ENCODE results near the gene KRT80.

Gene KRT80

DNA sequence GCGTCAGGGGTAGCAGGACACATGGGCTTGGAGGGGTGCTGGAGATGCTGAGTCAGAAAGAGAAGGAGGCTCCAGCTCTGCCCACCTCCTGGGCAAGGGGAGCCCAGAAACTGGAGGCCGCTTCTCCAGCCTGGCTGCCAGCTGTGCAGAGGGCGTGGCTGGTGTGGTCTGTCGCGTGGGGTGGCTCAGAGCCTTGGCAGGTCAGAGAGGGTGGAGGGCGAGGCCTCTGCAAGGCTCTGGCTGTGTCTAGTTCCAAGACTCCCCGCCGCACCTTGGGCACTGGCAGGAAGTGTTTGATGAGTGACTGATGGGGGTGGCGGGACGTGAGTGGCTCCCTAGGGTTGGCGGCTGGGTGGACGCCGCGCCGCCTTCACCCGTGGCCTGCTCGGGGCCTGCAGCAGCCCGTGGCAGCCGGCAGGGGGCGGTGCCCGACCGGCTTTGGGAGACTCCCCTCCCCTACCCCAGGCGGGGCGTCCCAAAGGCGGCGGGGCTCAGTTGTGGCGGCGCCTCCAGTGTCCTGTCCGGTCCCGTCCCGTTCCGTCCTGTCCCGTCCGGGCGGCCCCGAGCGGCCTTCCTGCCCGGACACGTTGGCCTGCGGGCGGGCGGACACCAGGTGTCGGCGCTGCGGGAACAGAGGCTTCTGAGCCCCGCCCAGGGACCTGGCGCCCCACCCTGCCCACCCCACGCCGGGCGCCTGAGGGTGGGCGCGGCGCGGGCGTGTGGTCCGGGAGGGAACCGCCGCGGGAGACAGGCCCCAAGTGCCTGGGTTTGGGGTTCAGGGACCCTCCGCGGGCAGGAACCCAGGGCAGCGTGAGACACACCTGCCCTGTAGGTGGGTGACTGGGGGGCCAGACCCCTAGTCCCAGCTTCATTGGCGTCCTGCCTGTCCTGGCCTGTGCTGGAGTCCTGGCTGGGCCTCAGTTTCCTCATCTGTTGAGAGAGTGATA is 39.7 kb downstream of the KRT80 start:
- Histone ChIP-seq H3K27ac (ENCODE audit: insufficient read depth, low read depth, low read length, poor library complexity, severe bottlenecking) (no peak overlapping the region), H3K9me3 (ENCODE audit: control insufficient read depth, low read length) (no peaks in the 10 kb centered on the region), H3K36me3 (ENCODE audit: control insufficient read depth, insufficient read depth, low read length) (no peaks in the 10 kb centered on the region), H3K4me1 (ENCODE audit: control insufficient read depth, insufficient read depth, low read length) (no peaks in the 10 kb centered on the region), H3K27me3 (ENCODE audit: control insufficient read depth, insufficient read depth, low read length, poor library complexity, severe bottlenecking) (no peaks in the 10 kb centered on the region), H3K4me3 (ENCODE audit: insufficient read depth, low read depth, low read length) (no peak overlapping the region)
- WGBS, 2 experiments, result 74 to 78% methylated on average over 63 of the region's 63 CpGs

DNA sequence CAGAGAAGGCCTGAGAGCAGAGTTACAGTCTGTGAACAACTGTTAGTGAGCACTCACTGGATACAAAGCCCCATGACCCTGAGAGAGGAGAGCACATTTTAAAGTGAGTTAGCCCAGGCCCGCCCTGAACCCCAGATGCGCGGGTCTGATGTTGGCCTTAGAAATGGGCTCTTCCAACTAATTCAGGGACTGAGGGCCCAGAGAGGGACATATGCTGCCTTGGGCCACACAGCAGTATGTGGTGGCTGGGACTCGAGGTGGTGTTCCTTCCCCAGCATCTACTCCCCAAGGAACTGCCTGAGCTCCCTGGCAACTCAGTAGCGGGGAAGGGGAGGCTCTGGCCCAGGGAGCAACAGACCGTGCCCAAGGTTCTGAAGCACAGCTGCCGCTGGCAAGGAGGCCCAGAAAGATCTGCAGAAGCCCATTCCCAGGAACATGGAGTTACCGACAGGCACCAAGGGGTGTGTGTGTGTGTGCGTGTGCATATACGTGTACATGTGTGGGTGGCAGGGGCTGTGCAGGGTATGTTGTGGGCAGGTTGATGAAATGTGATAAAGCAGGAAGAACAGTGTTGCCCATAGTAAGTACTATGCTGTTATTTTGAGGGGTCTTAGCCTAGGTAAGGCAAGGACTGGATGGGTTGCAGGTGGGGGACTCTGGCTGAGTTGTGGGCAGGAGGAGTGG is 40.5 kb downstream of the KRT80 start:
- H3K36me3 ChIP-seq (ENCODE audit: control insufficient read depth, insufficient read depth, low read length), result no peaks in the 10 kb centered on the region
- H3K9me3 ChIP-seq (ENCODE audit: control insufficient read depth, low read length), result no peaks in the 10 kb centered on the region
- H3K27me3 ChIP-seq (ENCODE audit: control insufficient read depth, insufficient read depth, low read length, poor library complexity, severe bottlenecking), result no peaks in the 10 kb centered on the region
- H3K4me3 ChIP-seq (ENCODE audit: insufficient read depth, low read depth, low read length), result no peak overlapping the region
- H3K27ac ChIP-seq (ENCODE audit: insufficient read depth, low read depth, low read length, poor library complexity, severe bottlenecking), result no peak overlapping the region
- 92 to 95% methylated on average over 10 of the region's 10 CpGs for WGBS, 2 experiments
- no peaks in the 10 kb centered on the region for H3K4me1 ChIP-seq (ENCODE audit: control insufficient read depth, insufficient read depth, low read length)

DNA sequence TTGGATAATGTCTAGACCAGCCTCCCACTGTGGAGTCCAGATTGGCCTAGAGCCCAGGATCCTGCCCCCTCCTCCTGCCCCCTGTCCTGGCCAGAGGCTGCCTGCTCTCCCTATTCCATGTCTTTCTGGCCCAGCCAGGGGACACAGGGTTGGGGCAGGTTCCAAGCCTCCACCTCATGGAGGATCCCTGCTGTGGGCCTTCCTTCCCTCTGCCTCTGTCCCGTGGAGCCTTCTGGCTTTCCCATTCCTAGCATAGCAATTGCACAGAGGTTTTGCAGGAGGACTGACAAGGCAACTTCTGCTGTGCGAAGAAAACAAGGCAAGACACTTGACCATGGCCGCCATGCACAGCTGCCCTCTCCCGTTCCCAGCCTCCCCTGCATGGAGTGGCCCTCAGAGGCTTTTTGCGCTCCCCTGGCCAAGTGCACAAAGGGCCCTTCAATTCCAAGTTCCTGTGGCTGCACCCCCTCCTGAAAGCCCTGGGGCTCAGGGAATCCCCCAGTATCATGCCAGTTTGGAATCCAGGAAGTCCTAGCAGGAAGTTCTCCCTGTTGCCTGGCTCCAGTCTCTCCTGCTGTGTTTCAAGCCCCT is 42.1 kb downstream of the KRT80 start:
- 82% methylated on average over 5 of the region's 5 CpGs for WGBS, 2 experiments
- no peaks in the 10 kb centered on the region for H3K27me3 ChIP-seq (ENCODE audit: control insufficient read depth, insufficient read depth, low read length, poor library complexity, severe bottlenecking)
- no peak overlapping the region for H3K4me3 ChIP-seq (ENCODE audit: insufficient read depth, low read depth, low read length)
- H3K4me1 ChIP-seq (ENCODE audit: control insufficient read depth, insufficient read depth, low read length), result peaks cover 14% of the 10 kb centered on the region
- no peak overlapping the region for H3K27ac ChIP-seq (ENCODE audit: insufficient read depth, low read depth, low read length, poor library complexity, severe bottlenecking)
- no peaks in the 10 kb centered on the region for H3K9me3 ChIP-seq (ENCODE audit: control insufficient read depth, low read length)
- H3K36me3 ChIP-seq (ENCODE audit: control insufficient read depth, insufficient read depth, low read length), result no peaks in the 10 kb centered on the region

DNA sequence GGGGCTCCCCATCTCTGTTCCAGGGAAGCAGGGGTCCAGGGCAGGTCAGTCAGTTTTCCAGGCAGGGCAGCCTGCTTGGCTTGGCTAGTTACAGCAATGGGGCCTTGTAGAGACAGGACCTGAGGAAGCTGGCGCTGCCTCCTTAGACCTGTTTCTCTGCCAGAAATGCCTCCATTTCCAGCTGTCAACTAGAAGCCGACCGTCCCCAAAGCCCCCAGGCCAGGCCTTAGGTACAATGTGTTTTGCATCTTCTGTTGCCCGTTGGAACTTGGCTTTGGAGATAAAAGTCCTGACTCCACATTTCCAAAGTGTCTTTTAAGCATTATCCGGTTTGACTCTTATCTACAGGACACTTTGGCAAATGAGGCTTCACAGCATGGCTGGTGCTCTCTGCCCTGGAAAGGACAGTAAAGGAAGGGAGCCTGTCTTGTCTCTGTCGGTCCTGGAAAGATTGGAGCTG is 42.6 kb downstream of the KRT80 start:
- Histone ChIP-seq H3K36me3 (ENCODE audit: control insufficient read depth, insufficient read depth, low read length) (no peaks in the 10 kb centered on the region), H3K27me3 (ENCODE audit: control insufficient read depth, insufficient read depth, low read length, poor library complexity, severe bottlenecking) (no peaks in the 10 kb centered on the region), H3K9me3 (ENCODE audit: control insufficient read depth, low read length) (no peaks in the 10 kb centered on the region), H3K4me1 (ENCODE audit: control insufficient read depth, insufficient read depth, low read length) (peaks cover 19% of the 10 kb centered on the region), H3K27ac (ENCODE audit: insufficient read depth, low read depth, low read length, poor library complexity, severe bottlenecking) (no peak overlapping the region), H3K4me3 (ENCODE audit: insufficient read depth, low read depth, low read length) (no peak overlapping the region)
- WGBS, 2 experiments, result 87 to 88% methylated on average over 6 of the region's 6 CpGs

- 90 to 92% methylated on average over 14 of the region's 14 CpGs for WGBS, 2 experiments
- H3K4me3 ChIP-seq (ENCODE audit: insufficient read depth, low read depth, low read length), result no peak overlapping the region
Observed at GRCh38 chr12:52148464-52149181, 43.2 kb downstream of the KRT80 start.

DNA sequence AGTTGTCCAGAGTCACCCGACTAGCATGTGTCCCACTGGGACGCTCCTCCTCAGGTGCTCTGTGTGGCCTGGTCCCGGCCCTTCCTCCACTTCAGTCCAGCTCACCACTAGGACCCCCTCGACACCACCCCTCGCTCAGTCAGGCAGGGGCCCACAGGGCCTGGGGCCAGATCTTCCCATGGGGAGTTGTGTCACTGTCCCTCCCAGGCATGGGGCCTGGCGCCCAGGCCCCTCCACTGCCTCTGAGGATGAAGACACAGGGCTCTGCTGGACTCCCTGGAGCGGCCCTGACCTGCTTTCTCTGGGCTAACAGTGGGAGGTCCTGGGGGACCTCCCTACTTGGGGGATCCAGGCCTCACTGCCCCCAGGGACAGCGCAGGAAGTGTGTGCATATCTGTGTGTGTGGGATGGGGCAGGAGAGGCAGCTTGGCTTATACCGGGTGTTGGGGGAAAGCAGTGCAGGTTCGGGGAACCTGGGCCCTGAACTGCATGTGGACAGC is 43.8 kb downstream of the KRT80 start:
- H3K4me1 ChIP-seq (ENCODE audit: control insufficient read depth, insufficient read depth, low read length), result peaks cover 22% of the 10 kb centered on the region
- no peaks in the 10 kb centered on the region for H3K36me3 ChIP-seq (ENCODE audit: control insufficient read depth, insufficient read depth, low read length)
- H3K4me3 ChIP-seq (ENCODE audit: insufficient read depth, low read depth, low read length), result no peak overlapping the region
- no peak overlapping the region for H3K27ac ChIP-seq (ENCODE audit: insufficient read depth, low read depth, low read length, poor library complexity, severe bottlenecking)
- no peaks in the 10 kb centered on the region for H3K9me3 ChIP-seq (ENCODE audit: control insufficient read depth, low read length)
- no peaks in the 10 kb centered on the region for H3K27me3 ChIP-seq (ENCODE audit: control insufficient read depth, insufficient read depth, low read length, poor library complexity, severe bottlenecking)
- 93 to 94% methylated on average over 10 of the region's 10 CpGs for WGBS, 2 experiments

More at GRCh38 chr12:52148464-52149181, 43.2 kb downstream of the KRT80 start:
- Histone ChIP-seq H3K27ac (ENCODE audit: insufficient read depth, low read depth, low read length, poor library complexity, severe bottlenecking) (no peak overlapping the region), H3K27me3 (ENCODE audit: control insufficient read depth, insufficient read depth, low read length, poor library complexity, severe bottlenecking) (no peaks in the 10 kb centered on the region), H3K4me1 (ENCODE audit: control insufficient read depth, insufficient read depth, low read length) (peaks cover 22% of the 10 kb centered on the region), H3K36me3 (ENCODE audit: control insufficient read depth, insufficient read depth, low read length) (no peaks in the 10 kb centered on the region), H3K9me3 (ENCODE audit: control insufficient read depth, low read length) (no peaks in the 10 kb centered on the region)

DNA sequence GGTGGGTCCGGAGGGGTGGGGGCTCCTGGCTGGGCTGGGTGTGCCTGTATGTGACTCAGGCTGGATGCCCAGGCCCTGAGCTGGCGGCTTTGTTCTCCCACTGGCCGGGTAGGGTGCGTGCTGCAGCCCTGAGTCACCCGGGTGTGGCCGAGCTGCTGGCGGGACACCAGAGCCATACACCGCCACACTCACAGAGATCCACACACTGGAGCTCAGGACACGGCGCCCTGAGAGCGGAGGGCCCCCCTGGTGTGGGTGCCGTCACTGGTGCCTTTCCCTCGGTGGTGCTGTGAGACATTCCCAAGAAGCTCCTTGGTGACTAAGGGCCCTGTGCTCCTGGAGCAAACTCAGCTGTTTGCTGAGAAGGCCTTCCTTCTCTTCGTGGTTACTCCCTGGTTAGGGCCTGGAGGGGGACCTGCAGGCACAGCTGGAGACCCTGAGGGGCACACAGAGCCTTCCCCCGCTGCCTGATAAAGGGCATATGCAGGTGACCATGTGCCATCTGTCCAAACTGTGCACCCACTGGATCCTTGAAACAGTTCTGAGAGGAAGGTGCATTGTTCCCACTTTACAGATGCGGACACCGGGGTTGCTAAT is 44.3 kb downstream of the KRT80 start:
- Histone ChIP-seq H3K4me3 (ENCODE audit: insufficient read depth, low read depth, low read length) (no peak overlapping the region), H3K36me3 (ENCODE audit: control insufficient read depth, insufficient read depth, low read length) (no peaks in the 10 kb centered on the region), H3K27ac (ENCODE audit: insufficient read depth, low read depth, low read length, poor library complexity, severe bottlenecking) (no peak overlapping the region), H3K9me3 (ENCODE audit: control insufficient read depth, low read length) (no peaks in the 10 kb centered on the region), H3K27me3 (ENCODE audit: control insufficient read depth, insufficient read depth, low read length, poor library complexity, severe bottlenecking) (no peaks in the 10 kb centered on the region), H3K4me1 (ENCODE audit: control insufficient read depth, insufficient read depth, low read length) (peaks cover 22% of the 10 kb centered on the region)
- WGBS, 2 experiments, result 90 to 91% methylated on average over 17 of the region's 17 CpGs

DNA sequence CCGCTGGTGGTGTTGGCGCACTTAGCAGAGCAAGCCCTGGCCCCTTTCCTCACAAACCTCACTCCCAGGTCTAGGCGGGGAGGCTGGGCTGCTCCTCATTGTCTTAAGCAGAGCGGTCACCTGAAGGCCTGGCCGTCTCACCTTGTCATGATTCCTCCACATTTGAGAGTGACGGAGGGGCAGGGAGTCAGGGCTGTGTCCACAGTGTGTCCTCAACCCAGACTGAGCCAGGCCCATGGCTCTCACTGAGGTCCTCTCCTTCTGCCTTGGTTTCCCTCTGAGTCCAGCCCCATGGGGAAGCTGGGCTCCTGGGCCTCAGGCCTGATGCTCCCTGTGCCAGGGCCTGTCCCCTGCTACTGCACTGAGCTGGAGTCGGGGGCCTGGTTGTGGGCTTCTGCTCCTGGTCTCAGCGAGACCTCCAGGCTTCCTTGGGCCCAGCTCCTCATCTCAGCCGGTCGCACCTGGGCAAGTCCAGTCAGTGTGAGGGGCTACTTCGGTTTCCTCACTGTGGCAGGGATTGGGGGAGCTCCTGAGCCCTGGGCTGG is 44.9 kb downstream of the KRT80 start:
- Histone ChIP-seq H3K36me3 (ENCODE audit: control insufficient read depth, insufficient read depth, low read length) (no peaks in the 10 kb centered on the region), H3K4me1 (ENCODE audit: control insufficient read depth, insufficient read depth, low read length) (peaks cover 22% of the 10 kb centered on the region), H3K9me3 (ENCODE audit: control insufficient read depth, low read length) (no peaks in the 10 kb centered on the region), H3K27me3 (ENCODE audit: control insufficient read depth, insufficient read depth, low read length, poor library complexity, severe bottlenecking) (no peaks in the 10 kb centered on the region), H3K27ac (ENCODE audit: insufficient read depth, low read depth, low read length, poor library complexity, severe bottlenecking) (no peak overlapping the region), H3K4me3 (ENCODE audit: insufficient read depth, low read depth, low read length) (no peak overlapping the region)
- 92 to 93% methylated on average over 11 of the region's 11 CpGs for WGBS, 2 experiments

- 95 to 96% methylated on average over 8 of the region's 8 CpGs for WGBS, 2 experiments
- Histone ChIP-seq H3K27me3 (ENCODE audit: control insufficient read depth, insufficient read depth, low read length, poor library complexity, severe bottlenecking) (no peaks in the 10 kb centered on the region), H3K27ac (ENCODE audit: insufficient read depth, low read depth, low read length, poor library complexity, severe bottlenecking) (no peak overlapping the region)
Observed at GRCh38 chr12:52146089-52146821, 45.6 kb downstream of the KRT80 start.

More at GRCh38 chr12:52146089-52146821, 45.6 kb downstream of the KRT80 start:
- no peaks in the 10 kb centered on the region for H3K9me3 ChIP-seq (ENCODE audit: control insufficient read depth, low read length)
- peaks cover 28% of the 10 kb centered on the region for H3K4me1 ChIP-seq (ENCODE audit: control insufficient read depth, insufficient read depth, low read length)
- H3K36me3 ChIP-seq (ENCODE audit: control insufficient read depth, insufficient read depth, low read length), result no peaks in the 10 kb centered on the region
- no peak overlapping the region for H3K4me3 ChIP-seq (ENCODE audit: insufficient read depth, low read depth, low read length)
